Type B pancreatic cell (in vitro differentiated cells): ENCODE data around the gene UBE2F. TPM values are rescaled to one million over a fixed set of nuclear protein-coding genes. Genes with fewer than 3 reads are reported as not detected.

Experiments
- DNase-seq: peaks from one replicate; pipeline ENCODE4 v3.0.0; 2021; ENCODE audit warnings: mixed read lengths; ENCODE audit not compliant: unreplicated experiment; ENCODE audit errors: extremely low spot score
- H3K27ac Mint-ChIP-seq: 2 replicates; pipeline ENCODE4 v1.8.0; 2021; ENCODE audit warnings: mild to moderate bottlenecking, mixed read lengths
- H3K27me3 Mint-ChIP-seq: 2 replicates; pipeline ENCODE4 v1.8.0; 2021; ENCODE audit warnings: mixed read lengths
- H3K36me3 Mint-ChIP-seq: 2 replicates; pipeline ENCODE4 v1.8.0; 2021; ENCODE audit warnings: mixed read lengths
- H3K4me1 Mint-ChIP-seq: one replicate; pipeline ENCODE4 v1.8.0; 2021; ENCODE audit warnings: mixed read lengths; ENCODE audit not compliant: unreplicated experiment
- H3K4me3 Mint-ChIP-seq: 2 replicates; pipeline ENCODE4 v1.8.0; 2021; ENCODE audit warnings: mild to moderate bottlenecking, mixed read lengths
- H3K9me3 Mint-ChIP-seq: 2 replicates; pipeline ENCODE4 v1.8.0; 2021; ENCODE audit warnings: mixed read lengths
- CTCF ChIP-seq: fragments of 200-600 bp; sonication (generic); conservative IDR thresholded peaks from 2 replicates; pipeline ENCODE4 v1.5.0; 2021; ENCODE audit warnings: antibody characterized with exemption, mild to moderate bottlenecking
- total RNA-seq: library from RNA; stranded (reverse); gene quantifications from 2 replicates; pipeline ENCODE4 v1.2.1, GENCODE V29; 2021; ENCODE audit warnings: low replicate concordance

Gene UBE2F
- total RNA-seq, 1 donor from 2014 or later: 43.1 TPM

DNA sequence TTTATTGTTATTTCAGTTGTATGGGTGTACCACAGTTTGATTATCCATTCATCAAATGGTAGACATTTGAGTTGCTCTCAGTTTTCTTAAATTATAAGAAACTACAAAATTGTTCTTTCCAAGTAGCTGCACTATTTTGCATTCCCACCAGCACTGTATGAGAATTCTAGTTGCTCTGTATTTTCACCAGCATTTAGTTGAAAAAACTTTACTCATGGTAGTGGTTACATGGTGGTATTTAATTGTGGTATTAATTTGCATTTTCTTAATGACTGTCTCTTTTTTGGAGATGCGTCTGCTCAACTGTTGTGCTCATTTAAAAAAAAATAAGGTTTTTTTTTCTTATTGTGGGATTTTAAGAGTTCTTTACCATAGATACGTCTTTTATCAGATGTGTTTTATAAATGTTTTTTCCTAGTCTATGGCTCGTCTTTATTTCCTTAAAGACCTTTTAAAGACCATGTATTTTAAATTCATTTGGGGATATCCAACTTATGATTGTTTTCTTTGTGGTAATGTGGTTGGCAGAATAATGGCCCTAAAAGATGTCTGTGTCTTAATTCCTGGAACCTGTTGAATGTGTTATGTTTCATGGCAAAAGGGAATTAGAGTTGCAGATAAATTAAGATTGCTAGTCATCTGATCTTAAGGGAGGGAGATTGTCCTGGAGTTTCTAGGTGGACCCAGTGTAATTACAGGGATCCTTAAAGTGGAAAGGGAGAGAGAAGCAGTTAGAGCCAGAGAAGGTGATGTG is 37.4 kb downstream of the UBE2F start:
- H3K36me3 Mint-ChIP-seq: peaks cover 36% of the 10 kb centered on the region
- H3K9me3 Mint-ChIP-seq: no peaks in the 10 kb centered on the region
- no peak overlapping the region for H3K4me3 Mint-ChIP-seq
- DNase-seq: no peak
- H3K27me3 Mint-ChIP-seq: no peaks in the 10 kb centered on the region
- no peak overlapping the region for H3K27ac Mint-ChIP-seq
- TF ChIP-seq CTCF: no peak
- H3K4me1 Mint-ChIP-seq: peaks cover under 1% of the 10 kb centered on the region

DNA sequence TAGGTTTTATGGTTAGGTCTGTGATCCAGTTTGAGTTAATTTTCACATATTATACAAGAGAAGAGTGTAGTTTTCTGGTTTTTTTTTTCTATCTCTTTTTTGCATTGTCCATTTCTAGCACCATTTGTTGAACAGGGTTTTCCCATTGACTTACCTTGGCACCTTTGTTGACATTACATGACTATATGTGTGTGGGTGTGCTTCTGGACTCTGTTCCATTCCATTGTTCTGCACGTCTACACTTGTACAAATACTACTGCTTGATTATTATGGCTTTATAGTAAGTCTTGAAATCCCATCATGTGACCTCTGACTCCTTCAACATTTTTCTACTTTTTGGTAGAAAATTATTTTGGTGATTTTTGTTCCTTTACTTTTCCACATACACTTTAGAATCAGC is 38.7 kb downstream of the UBE2F start:
- Mint-ChIP-seq H3K27ac (no peak overlapping the region), H3K4me3 (no peak overlapping the region), H3K4me1 (peaks cover 5% of the 10 kb centered on the region), H3K27me3 (no peaks in the 10 kb centered on the region), H3K36me3 (peaks cover 25% of the 10 kb centered on the region), H3K9me3 (no peaks in the 10 kb centered on the region)
- no peak for DNase-seq
- TF ChIP-seq CTCF: no peak

- H3K27ac Mint-ChIP-seq: no peak overlapping the region
- TF ChIP-seq CTCF: no peak
- H3K27me3 Mint-ChIP-seq: no peaks in the 10 kb centered on the region
- H3K36me3 Mint-ChIP-seq: peaks cover 32% of the 10 kb centered on the region
- H3K4me1 Mint-ChIP-seq: peaks cover 5% of the 10 kb centered on the region
- H3K4me3 Mint-ChIP-seq: no peak overlapping the region
- no peaks in the 10 kb centered on the region for H3K9me3 Mint-ChIP-seq
- no peak for DNase-seq
Observed at GRCh38 chr2:238006510-238006909, 39.7 kb downstream of the UBE2F start.

- no peaks in the 10 kb centered on the region for H3K27me3 Mint-ChIP-seq
- H3K27ac Mint-ChIP-seq: no peak overlapping the region
- H3K9me3 Mint-ChIP-seq: no peaks in the 10 kb centered on the region
- no peak for TF ChIP-seq CTCF
- DNase-seq: no peak
- peaks cover 5% of the 10 kb centered on the region for H3K4me1 Mint-ChIP-seq
- no peak overlapping the region for H3K4me3 Mint-ChIP-seq
- H3K36me3 Mint-ChIP-seq: peaks cover 33% of the 10 kb centered on the region
Observed at GRCh38 chr2:238007924-238008323, 41.1 kb downstream of the UBE2F start.

DNA sequence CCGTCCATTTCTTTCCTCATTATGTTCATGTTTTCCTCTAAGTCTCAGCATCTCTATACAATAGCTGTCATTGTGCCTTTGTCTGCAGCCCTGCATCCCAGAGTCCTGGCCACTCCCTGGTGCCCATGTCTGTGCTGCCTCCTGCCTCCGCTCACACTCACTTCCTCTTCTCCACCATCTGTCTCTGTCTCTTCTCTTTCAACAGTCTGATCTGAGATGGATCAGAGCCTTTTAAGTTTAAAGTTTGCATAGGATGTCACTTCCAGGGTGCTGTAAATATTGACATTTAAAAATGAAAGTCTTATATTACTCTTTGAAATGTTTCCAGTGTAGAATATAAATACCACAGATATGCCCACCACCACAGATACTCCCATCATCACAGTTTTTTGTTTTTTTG is 42.7 kb downstream of the UBE2F start:
- DNase-seq: no peak
- Mint-ChIP-seq H3K36me3 (peaks cover 22% of the 10 kb centered on the region), H3K27ac (no peak overlapping the region), H3K4me1 (peaks cover 5% of the 10 kb centered on the region), H3K27me3 (no peaks in the 10 kb centered on the region), H3K9me3 (no peaks in the 10 kb centered on the region), H3K4me3 (no peak overlapping the region)
- TF ChIP-seq CTCF: no peak
